HG03520 (cell line): ENCODE data around the gene ABHD5.

Experiments
- ATAC-seq: cut with Tn5 transposase; IDR thresholded peaks from one replicate; pipeline ENCODE4 v1.9.1; 2021; ENCODE audit warnings: mild to moderate bottlenecking, moderate library complexity; ENCODE audit not compliant: unreplicated experiment

ABHD5 gene

GRCh38 chr3:43684944-43685343 lies 5.8 kb upstream of the ABHD5 start:
- ATAC-seq, result no peak

- ATAC-seq, result no peak
These were observed 4.8 kb upstream of the ABHD5 start for GRCh38 chr3:43685921-43686320.

GRCh38 chr3:43686333-43686699 lies 4.4 kb upstream of the ABHD5 start:
- no peak for ATAC-seq

GRCh38 chr3:43686700-43687498 lies 3.8 kb upstream of the ABHD5 start:
- ATAC-seq, result no peak

- ATAC-seq, result no peak
These were observed 3.3 kb upstream of the ABHD5 start for GRCh38 chr3:43687499-43687811.

GRCh38 chr3:43688245-43688650 lies 2.5 kb upstream of the ABHD5 start:
- no peak for ATAC-seq

GRCh38 chr3:43689166-43689565 lies 1.6 kb upstream of the ABHD5 start:
- ATAC-seq, result no peak

- ATAC-seq, result no peak
These were observed 855 bp upstream of the ABHD5 start for GRCh38 chr3:43689766-43690399.

- peak; percentile 27 for ATAC-seq
These were observed 620 bp downstream of the ABHD5 start for GRCh38 chr3:43691120-43691995.

- no peak for ATAC-seq
These were observed 1.5 kb downstream of the ABHD5 start for GRCh38 chr3:43692085-43692855.

- ATAC-seq, result no peak
These were observed 2.2 kb downstream of the ABHD5 start for GRCh38 chr3:43692971-43693370.

GRCh38 chr3:43693594-43693993 lies 2.9 kb downstream of the ABHD5 start:
- no peak for ATAC-seq

GRCh38 chr3:43695443-43695842 lies 4.7 kb downstream of the ABHD5 start:
- no peak for ATAC-seq

- ATAC-seq, result no peak
These were observed 5.1 kb downstream of the ABHD5 start for GRCh38 chr3:43695863-43696262.

- ATAC-seq, result no peak
These were observed 5.7 kb downstream of the ABHD5 start for GRCh38 chr3:43696441-43696840.

- no peak for ATAC-seq
These were observed 6.1 kb downstream of the ABHD5 start for GRCh38 chr3:43696881-43697280.

GRCh38 chr3:43699864-43700263 lies 9.1 kb downstream of the ABHD5 start:
- no peak for ATAC-seq

- ATAC-seq, result no peak
These were observed 14.0 kb downstream of the ABHD5 start for GRCh38 chr3:43704697-43705096.

GRCh38 chr3:43706342-43706741 lies 15.6 kb downstream of the ABHD5 start:
- no peak for ATAC-seq

GRCh38 chr3:43707266-43707665 lies 16.5 kb downstream of the ABHD5 start:
- no peak for ATAC-seq

- no peak for ATAC-seq
These were observed 17.3 kb downstream of the ABHD5 start for GRCh38 chr3:43707998-43708397.
